H9 (cell line): ENCODE measurements around the gene AKT1S1. TPM values are rescaled to one million over a fixed set of nuclear protein-coding genes. Genes with fewer than 3 reads are reported as not detected.

Experiments used
- DNase-seq: peaks from one replicate; pipeline ENCODE4 v3.0.0-alpha.2; 2017
- H2AFZ ChIP-seq: one replicate; pipeline ENCODE4 v1.6.1; 2013; ENCODE audit warnings: mild to moderate bottlenecking, low read length, control low read depth, moderate library complexity
- H2AK5ac ChIP-seq: 2 replicates; pipeline ENCODE4 v1.6.1; 2013; ENCODE audit warnings: low read length, control low read depth, mixed read lengths; ENCODE audit not compliant: insufficient read length
- H2BK120ac ChIP-seq: one replicate; pipeline ENCODE4 v1.6.1; 2013; ENCODE audit warnings: low read depth, mild to moderate bottlenecking, low read length, control low read depth, inconsistent platforms; ENCODE audit not compliant: poor library complexity, severe bottlenecking
- H2BK12ac ChIP-seq: 2 replicates; pipeline ENCODE4 v1.6.1; 2013; ENCODE audit warnings: low read length, control low read depth, mixed read lengths, low read depth; ENCODE audit not compliant: insufficient read length
- H2BK15ac ChIP-seq: 2 replicates; pipeline ENCODE4 v1.6.1; 2013; ENCODE audit warnings: low read depth, low read length, control low read depth
- H2BK20ac ChIP-seq: one replicate; pipeline ENCODE4 v1.6.1; 2013; ENCODE audit warnings: low read depth, mild to moderate bottlenecking, low read length, control low read depth, inconsistent platforms; ENCODE audit not compliant: poor library complexity, severe bottlenecking
- H2BK5ac ChIP-seq: 2 replicates; pipeline ENCODE4 v1.6.1; 2013; ENCODE audit warnings: low read length, control low read depth, mixed read lengths; ENCODE audit not compliant: insufficient read length
- H3K14ac ChIP-seq: 2 replicates; pipeline ENCODE4 v1.6.1; 2013; ENCODE audit warnings: low read length, control low read depth; ENCODE audit not compliant: insufficient read depth
- H3K18ac ChIP-seq: 2 replicates; pipeline ENCODE4 v1.6.1; 2013; ENCODE audit warnings: low read depth, mild to moderate bottlenecking, mixed read lengths, low read length, control low read depth; ENCODE audit not compliant: insufficient read length
- H3K23ac ChIP-seq: 2 replicates; pipeline ENCODE4 v1.6.1; 2013; ENCODE audit warnings: low read length, control low read depth, mixed read lengths, low read depth; ENCODE audit not compliant: insufficient read length
- H3K23me2 ChIP-seq: 2 replicates; pipeline ENCODE4 v1.6.1; 2013; ENCODE audit warnings: low read depth, mild to moderate bottlenecking, mixed read lengths, low read length, control low read depth; ENCODE audit not compliant: insufficient read length, poor library complexity, severe bottlenecking
- H3K27ac ChIP-seq: 2 replicates; pipeline ENCODE4 v1.5.1; 2013; ENCODE audit warnings: low read length, control low read depth, mixed read lengths, low read depth; ENCODE audit not compliant: insufficient read length
- H3K27me3 ChIP-seq: 2 replicates; pipeline ENCODE4 v1.6.1; 2013; ENCODE audit warnings: low read length, control low read depth, inconsistent platforms; ENCODE audit not compliant: insufficient read depth
- H3K4ac ChIP-seq: 2 replicates; pipeline ENCODE4 v1.6.1; 2013; ENCODE audit warnings: low read depth, mild to moderate bottlenecking, control low read depth, inconsistent platforms, low read length, moderate library complexity
- H3K4me1 ChIP-seq: 2 replicates; pipeline ENCODE4 v1.6.1; 2013; ENCODE audit warnings: low read length, control low read depth, inconsistent platforms; ENCODE audit not compliant: insufficient read depth
- H3K4me2 ChIP-seq: 2 replicates; pipeline ENCODE4 v1.6.1; 2013; ENCODE audit warnings: low read length, control low read depth, mixed read lengths; ENCODE audit not compliant: insufficient read length, insufficient read depth
- H3K56ac ChIP-seq: 2 replicates; pipeline ENCODE4 v1.6.1; 2013; ENCODE audit warnings: low read depth, mild to moderate bottlenecking, mixed read lengths, low read length, control low read depth; ENCODE audit not compliant: insufficient read length
- H3K79me1 ChIP-seq: 2 replicates; pipeline ENCODE4 v1.6.1; 2013; ENCODE audit warnings: low read depth, mild to moderate bottlenecking, moderate library complexity, low read length, control low read depth, inconsistent platforms; ENCODE audit not compliant: insufficient read depth, poor library complexity, severe bottlenecking
- H3K79me2 ChIP-seq: 2 replicates; pipeline ENCODE4 v1.6.1; 2013; ENCODE audit warnings: low read length, control low read depth, inconsistent platforms; ENCODE audit not compliant: insufficient read depth
- H3K9ac ChIP-seq: 2 replicates; pipeline ENCODE4 v1.6.1; 2013; ENCODE audit warnings: low read length, control low read depth, mixed read lengths; ENCODE audit not compliant: insufficient read length; ENCODE audit errors: extremely low read depth
- H3K9me3 ChIP-seq: one replicate; pipeline ENCODE4 v1.6.1; 2013; ENCODE audit warnings: low read depth, low read length, inconsistent platforms; ENCODE audit not compliant: control insufficient read depth
- H3T11ph ChIP-seq: one replicate; pipeline ENCODE4 v1.6.1; 2013; ENCODE audit warnings: mild to moderate bottlenecking, low read length, control low read depth, inconsistent platforms
- H4K20me1 ChIP-seq: one replicate; pipeline ENCODE4 v1.6.1; 2013; ENCODE audit not compliant: control insufficient read depth, insufficient read length, insufficient read depth
- H4K5ac ChIP-seq: 2 replicates; pipeline ENCODE4 v1.6.1; 2013; ENCODE audit warnings: low read depth, mild to moderate bottlenecking, mixed read lengths, low read length, control low read depth; ENCODE audit not compliant: insufficient read length
- H4K8ac ChIP-seq: replicated peaks from 2 replicates; pipeline ENCODE4 v1.6.1; 2013; ENCODE audit warnings: low read length, control low read depth, mixed read lengths, low read depth; ENCODE audit not compliant: insufficient read length
- H4K91ac ChIP-seq: 2 replicates; pipeline ENCODE4 v1.6.1; 2013; ENCODE audit warnings: low read depth, mild to moderate bottlenecking, moderate library complexity, mixed read lengths, low read length, control low read depth; ENCODE audit not compliant: insufficient read length
- H3K27ac Mint-ChIP-seq, 3 experiments: 2 replicates in 2 of 3; 3 replicates in 1 of 3; pipeline ENCODE4 v1.8.0; 2020 to 2021; ENCODE audit warnings: mixed read lengths in 3 of 3, mild to moderate bottlenecking in 1 of 3, moderate library complexity in 1 of 3
- H3K27me3 Mint-ChIP-seq: 2 replicates; pipeline ENCODE4 v1.8.0; 2021; ENCODE audit warnings: low read depth, mild to moderate bottlenecking, moderate library complexity, mixed read lengths
- H3K36me3 Mint-ChIP-seq, 3 experiments: 2 replicates in 2 of 3; 3 replicates in 1 of 3; pipeline ENCODE4 v1.8.0; 2020 to 2021; ENCODE audit warnings: low read depth in 3 of 3, mixed read lengths in 3 of 3; ENCODE audit not compliant: insufficient read depth in 1 of 3
- H3K4me1 Mint-ChIP-seq, 2 experiments: 2 replicates each; pipeline ENCODE4 v1.8.0; 2020; ENCODE audit warnings: mixed read lengths in 2 of 2
- H3K4me3 Mint-ChIP-seq, 2 experiments: 2 replicates in 1 of 2; 3 replicates in 1 of 2; pipeline ENCODE4 v1.8.0; 2020 to 2021; ENCODE audit warnings: mild to moderate bottlenecking in 2 of 2, mixed read lengths in 2 of 2, moderate library complexity in 1 of 2
- H3K9me3 Mint-ChIP-seq, 2 experiments: 2 replicates in 1 of 2; 3 replicates in 1 of 2; pipeline ENCODE4 v1.8.0; 2020; ENCODE audit warnings: mild to moderate bottlenecking in 2 of 2, mixed read lengths in 2 of 2, moderate library complexity in 1 of 2
- WGBS: extraction: QIAGEN DNeasy Blood & Tissue Kit; methylation state at CpG from one replicate; pipeline ENCODE4 v1.1.7; 2013; ENCODE audit warnings: missing lambda C conversion rate, low lambda C conversion rate, mixed read lengths; ENCODE audit not compliant: insufficient read length; ENCODE audit errors: extremely low coverage; 5-methylcytosine and 5-hydroxymethylcytosine counted together
- total RNA-seq: library from RNA; stranded (reverse); gene quantifications from 2 replicates; pipeline ENCODE4 v1.2.1, GENCODE V29; 2021
- TF ChIP-seq, protein P1 (sequence below): fragments of 200-600 bp; sonication (generic); conservative IDR thresholded peaks from 3 replicates; pipeline ENCODE4 v1.8.0; 2021; ENCODE audit warnings: antibody characterized with exemption, mild to moderate bottlenecking

The AKT1S1 gene
- total RNA-seq, 1 experiment from 2014 or later, result 43.5 TPM

DNA sequence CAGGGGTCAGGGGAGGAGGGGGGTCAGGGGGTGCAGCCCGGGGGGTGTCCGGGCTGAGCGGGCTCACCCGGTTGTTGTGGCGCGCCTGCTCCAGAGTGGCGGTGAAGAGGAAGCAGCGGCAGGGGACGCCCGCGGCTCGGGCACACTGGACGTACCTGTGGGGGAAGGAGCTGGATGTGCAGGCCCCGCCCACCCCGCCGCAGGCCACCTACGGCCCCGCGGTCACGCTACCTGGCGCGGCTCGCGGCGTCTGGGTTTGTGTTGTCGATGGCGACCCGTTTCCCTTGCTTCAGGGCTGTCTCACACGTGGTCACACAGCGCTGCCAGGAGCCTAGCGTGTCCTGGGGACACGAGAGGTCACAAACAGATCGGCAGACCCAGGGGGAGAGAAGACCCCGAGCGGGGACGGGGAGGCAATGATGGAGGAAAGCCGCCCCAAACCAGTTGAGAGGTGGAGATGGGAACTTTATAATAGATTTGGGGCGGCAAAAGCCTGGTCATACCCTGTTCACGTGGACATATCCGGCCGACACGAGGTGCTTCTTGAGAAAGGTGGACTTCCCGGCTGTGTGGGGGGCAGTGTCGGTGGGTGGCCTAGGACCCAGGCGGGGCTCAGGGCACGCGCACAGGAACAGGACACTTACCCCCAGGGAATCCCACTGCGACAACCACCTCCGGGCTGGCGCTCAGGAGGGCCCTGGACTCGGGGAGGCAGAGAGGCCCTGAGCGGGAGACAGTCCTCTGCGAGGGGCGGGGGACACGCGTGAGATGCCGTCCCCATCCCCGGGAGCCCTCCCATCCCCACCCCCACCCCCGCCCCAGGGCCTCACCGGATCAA, 15.4 kb downstream of the AKT1S1 start:
- Histone ChIP-seq H3K79me1 (peaks cover 5% of the 10 kb centered on the region), H3K27ac (no peak overlapping the region), H2BK120ac (no peak overlapping the region), H3K18ac (no peak overlapping the region), H3K9ac (no peak overlapping the region), H2BK15ac (no peak overlapping the region), H2AFZ (no peak overlapping the region), H4K91ac (no peak overlapping the region), H3K27me3 (no peaks in the 10 kb centered on the region), H3K4ac (no peak overlapping the region), H3K79me2 (no peaks in the 10 kb centered on the region; the same call in 1 of the 2 replicates), H3K14ac (no peak overlapping the region), H3K23ac (no peak overlapping the region), H4K8ac (no peak overlapping the region), H2BK12ac (no peak overlapping the region), H2BK5ac (no peak overlapping the region), H3T11ph (no peak overlapping the region), H2BK20ac (no peak overlapping the region), H3K23me2 (peaks cover 5% of the 10 kb centered on the region), H2AK5ac (no peak overlapping the region), H4K20me1 (peaks cover 3% of the 10 kb centered on the region), H3K4me1 (no peaks in the 10 kb centered on the region), H3K4me2 (no peak overlapping the region), H3K9me3 (no peaks in the 10 kb centered on the region), H3K56ac (no peak overlapping the region), H4K5ac (no peak overlapping the region)
- H3K4me1 Mint-ChIP-seq, result peaks cover 22 to 40% of the 10 kb centered on the region in 2 experiments
- TF ChIP-seq, protein P1, sequence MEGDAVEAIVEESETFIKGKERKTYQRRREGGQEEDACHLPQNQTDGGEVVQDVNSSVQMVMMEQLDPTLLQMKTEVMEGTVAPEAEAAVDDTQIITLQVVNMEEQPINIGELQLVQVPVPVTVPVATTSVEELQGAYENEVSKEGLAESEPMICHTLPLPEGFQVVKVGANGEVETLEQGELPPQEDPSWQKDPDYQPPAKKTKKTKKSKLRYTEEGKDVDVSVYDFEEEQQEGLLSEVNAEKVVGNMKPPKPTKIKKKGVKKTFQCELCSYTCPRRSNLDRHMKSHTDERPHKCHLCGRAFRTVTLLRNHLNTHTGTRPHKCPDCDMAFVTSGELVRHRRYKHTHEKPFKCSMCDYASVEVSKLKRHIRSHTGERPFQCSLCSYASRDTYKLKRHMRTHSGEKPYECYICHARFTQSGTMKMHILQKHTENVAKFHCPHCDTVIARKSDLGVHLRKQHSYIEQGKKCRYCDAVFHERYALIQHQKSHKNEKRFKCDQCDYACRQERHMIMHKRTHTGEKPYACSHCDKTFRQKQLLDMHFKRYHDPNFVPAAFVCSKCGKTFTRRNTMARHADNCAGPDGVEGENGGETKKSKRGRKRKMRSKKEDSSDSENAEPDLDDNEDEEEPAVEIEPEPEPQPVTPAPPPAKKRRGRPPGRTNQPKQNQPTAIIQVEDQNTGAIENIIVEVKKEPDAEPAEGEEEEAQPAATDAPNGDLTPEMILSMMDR, result no peak
- peaks cover 3% of the 10 kb centered on the region for H3K27me3 Mint-ChIP-seq
- DNase-seq, result peak; percentile 54
- H3K4me3 Mint-ChIP-seq, result no peak overlapping the region
- no CpG with 5 or more reads among the region's 60 CpGs for WGBS
- H3K36me3 Mint-ChIP-seq, result peaks cover 29 to 85% (median 65%) of the 10 kb centered on the region in 3 experiments
- H3K27ac Mint-ChIP-seq, result peak overlapping the region in 2 of 3 experiments; percentile 74 to 84; a peak in 3 of 7 replicates
- H3K9me3 Mint-ChIP-seq, result peaks cover 0 to 4% of the 10 kb centered on the region in 2 experiments; a peak in 1 of 5 replicates
